Tibial artery (tissue), 4 donors: ENCODE data around the gene ZFY.

Source experiments
- DNase-seq, 2 donors: peaks; one replicate each; pipeline ENCODE4 v3.0.0-alpha.2; 2019
- H3K27ac ChIP-seq, 2 donors: fragments of 200-600 bp; sonication (generic) in 1 of 2; 1 replicate in 1 of 2; 2 replicates in 1 of 2; pipeline ENCODE4 v1.5.1; 2018 to 2019; ENCODE audit warnings: mild to moderate bottlenecking in 1 of 2
- H3K27me3 ChIP-seq, 2 donors: fragments of 200-600 bp; sonication (generic) in 1 of 2; one replicate each; pipeline versions ENCODE4 v1.5.1 to v1.6.0; 2016 to 2019
- H3K36me3 ChIP-seq, 3 donors: fragments of 200-600 bp; sonication (generic) in 2 of 3; one replicate each; pipeline ENCODE4 v1.5.1; 2016 to 2019; ENCODE audit warnings: mild to moderate bottlenecking in 2 of 3
- H3K4me1 ChIP-seq, 4 donors: fragments of 200-600 bp; sonication (generic) in 2 of 4; 1 replicate in 3 of 4; 2 replicates in 1 of 4; pipeline ENCODE4 v1.5.1; 2016 to 2019
- H3K4me3 ChIP-seq, 2 donors: fragments of 200-600 bp; sonication (generic) in 1 of 2; 1 replicate in 1 of 2; 2 replicates in 1 of 2; pipeline ENCODE4 v1.5.1; 2018 to 2019; ENCODE audit warnings: mild to moderate bottlenecking in 2 of 2
- H3K9me3 ChIP-seq, 3 donors: fragments of 200-600 bp; sonication (generic) in 1 of 3; one replicate each; pipeline ENCODE4 v1.5.1; 2016 to 2019
- intact Hi-C: fragments of 100-400 bp; cut with DNase I; formaldehyde crosslinking; loops from one replicate; pipeline ENCODE4 v1.15.0; 2023; ENCODE audit warnings: low total_unique reads
- TF ChIP-seq, protein P1 (sequence below), 2 experiments: fragments of 200-600 bp in 1 of 2; fragments of 450-650 bp in 1 of 2; IDR thresholded peaks; one replicate each; pipeline ENCODE4 v1.5.1; 2017 to 2019; ENCODE audit warnings: antibody characterized with exemption in 2 of 2, mild to moderate bottlenecking in 1 of 2, moderate library complexity in 1 of 2

Gene ZFY

DNA sequence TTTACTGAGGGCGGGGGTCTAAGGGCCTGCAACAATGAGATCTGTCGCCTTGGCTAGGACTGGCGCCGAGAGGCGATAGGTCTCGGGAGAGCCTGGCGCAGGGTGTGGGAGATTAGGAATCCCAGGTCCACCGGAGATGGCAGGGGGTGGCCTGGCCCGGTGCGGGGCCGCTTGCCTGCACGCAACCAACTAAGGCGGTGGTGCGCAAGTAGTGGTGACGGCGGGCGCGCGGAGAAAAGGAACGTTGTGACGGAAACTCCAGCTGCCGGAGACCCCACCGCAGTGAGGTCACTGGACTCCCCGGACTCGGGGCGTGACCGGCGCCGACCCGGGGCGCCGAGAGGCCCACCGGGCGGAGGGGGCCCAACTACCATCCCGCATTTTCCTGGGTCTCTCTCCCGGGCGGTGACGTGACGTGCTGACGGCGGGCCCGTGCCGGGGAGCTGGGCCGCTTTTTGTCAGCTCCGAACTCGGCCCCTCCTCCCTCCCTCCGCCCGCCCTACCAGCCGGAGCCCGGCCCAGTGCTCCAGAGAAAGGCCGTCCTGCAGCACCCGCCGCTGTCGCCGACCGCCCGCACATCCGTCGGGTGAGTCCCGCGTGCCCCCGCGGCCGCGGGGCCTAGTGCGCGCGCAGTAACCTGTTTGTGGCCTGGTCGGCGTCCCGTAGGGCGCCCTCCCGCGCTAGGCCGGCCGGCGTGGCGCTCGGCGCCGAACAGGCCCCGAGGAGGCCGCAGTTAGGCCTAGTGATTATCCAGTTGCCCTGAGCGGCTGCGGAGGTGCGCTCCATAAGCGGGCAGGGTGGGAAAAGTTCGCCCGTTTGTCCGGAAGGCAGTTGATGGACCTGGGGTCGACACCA, at the start of gene ZFY:
ZFY (plus strand) TSS at position 521 of the 855 bp plus-strand sequence. CDS start 18,556 bp downstream, outside the sequence.
- Histone ChIP-seq H3K4me1 (peaks cover 0 to 24% (median 1%) of the 10 kb centered on the region in 4 donors), H3K4me3 (peak within 1 kb of the TSS; percentile 67 to 73), H3K27ac (peak within 1 kb of the TSS; percentile 98 to 100), H3K36me3 (no peaks in the 10 kb centered on the region), H3K27me3 (no peaks in the 10 kb centered on the region), H3K9me3 (no peaks in the 10 kb centered on the region)
- TF ChIP-seq, protein P1, sequence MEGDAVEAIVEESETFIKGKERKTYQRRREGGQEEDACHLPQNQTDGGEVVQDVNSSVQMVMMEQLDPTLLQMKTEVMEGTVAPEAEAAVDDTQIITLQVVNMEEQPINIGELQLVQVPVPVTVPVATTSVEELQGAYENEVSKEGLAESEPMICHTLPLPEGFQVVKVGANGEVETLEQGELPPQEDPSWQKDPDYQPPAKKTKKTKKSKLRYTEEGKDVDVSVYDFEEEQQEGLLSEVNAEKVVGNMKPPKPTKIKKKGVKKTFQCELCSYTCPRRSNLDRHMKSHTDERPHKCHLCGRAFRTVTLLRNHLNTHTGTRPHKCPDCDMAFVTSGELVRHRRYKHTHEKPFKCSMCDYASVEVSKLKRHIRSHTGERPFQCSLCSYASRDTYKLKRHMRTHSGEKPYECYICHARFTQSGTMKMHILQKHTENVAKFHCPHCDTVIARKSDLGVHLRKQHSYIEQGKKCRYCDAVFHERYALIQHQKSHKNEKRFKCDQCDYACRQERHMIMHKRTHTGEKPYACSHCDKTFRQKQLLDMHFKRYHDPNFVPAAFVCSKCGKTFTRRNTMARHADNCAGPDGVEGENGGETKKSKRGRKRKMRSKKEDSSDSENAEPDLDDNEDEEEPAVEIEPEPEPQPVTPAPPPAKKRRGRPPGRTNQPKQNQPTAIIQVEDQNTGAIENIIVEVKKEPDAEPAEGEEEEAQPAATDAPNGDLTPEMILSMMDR (IDR thresholded peaks at IDR 0.05), result no peak
- intact Hi-C loops, result no loop called here
- peak; percentile 32 to 76 for DNase-seq

DNA sequence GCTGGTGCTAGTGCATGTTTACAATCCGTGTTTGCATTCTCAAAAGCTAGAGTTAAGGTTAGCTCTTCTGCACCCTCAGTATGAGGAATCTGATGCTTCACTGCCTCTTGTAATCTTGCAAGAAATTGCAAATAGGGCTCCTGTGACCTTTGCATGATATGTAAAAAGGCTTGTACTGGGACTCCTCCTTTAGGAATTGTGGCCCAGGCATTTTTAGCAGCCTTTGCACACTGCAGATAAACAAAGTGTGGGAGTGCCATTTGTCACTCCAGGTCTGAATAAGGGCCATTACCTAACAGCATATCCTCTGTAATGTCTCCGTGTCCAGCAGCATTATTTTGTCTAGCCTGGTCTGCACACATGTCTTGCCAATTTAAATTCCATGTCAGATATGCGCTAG, 49.3 kb upstream of the ZFY start:
- intact Hi-C loops, result no loop called here
- H3K36me3 ChIP-seq, result no peaks in the 10 kb centered on the region
- DNase-seq, result no peak

DNA sequence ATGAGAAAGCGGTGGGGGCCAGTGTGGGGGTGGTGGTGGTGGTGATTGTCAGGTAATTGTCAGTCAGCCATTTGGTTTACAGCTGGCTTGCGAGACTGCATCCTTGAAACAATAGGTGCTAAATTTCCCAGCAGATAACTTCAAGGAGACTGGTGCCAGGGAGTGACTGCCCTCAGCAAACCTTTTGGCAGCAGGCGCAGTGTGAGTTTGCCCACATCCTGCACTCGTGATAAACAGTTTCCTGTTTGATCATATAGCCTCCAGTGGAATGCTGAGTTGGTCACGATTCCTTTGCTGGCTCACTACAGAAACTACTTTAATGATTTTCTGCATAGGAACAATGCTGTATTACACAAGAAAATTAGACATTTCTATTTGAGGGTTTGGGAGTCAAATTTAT, 47.8 kb upstream of the ZFY start:
- no peak for DNase-seq
- intact Hi-C loops, result no loop called here
- Histone ChIP-seq H3K4me1 (no peaks in the 10 kb centered on the region), H3K27ac (no peak overlapping the region), H3K27me3 (no peaks in the 10 kb centered on the region), H3K4me3 (no peak overlapping the region), H3K9me3 (no peaks in the 10 kb centered on the region), H3K36me3 (no peaks in the 10 kb centered on the region)
- TF ChIP-seq, protein P1 (IDR thresholded peaks at IDR 0.05), result no peak

More for the DNA sequence above, 49.3 kb upstream of the ZFY start:
- no peak overlapping the region for H3K4me3 ChIP-seq
- H3K27ac ChIP-seq, result no peak overlapping the region
- no peaks in the 10 kb centered on the region for H3K9me3 ChIP-seq
- no peaks in the 10 kb centered on the region for H3K4me1 ChIP-seq
- H3K27me3 ChIP-seq, result no peaks in the 10 kb centered on the region
- TF ChIP-seq, protein P1 (IDR thresholded peaks at IDR 0.05), result no peak

DNA sequence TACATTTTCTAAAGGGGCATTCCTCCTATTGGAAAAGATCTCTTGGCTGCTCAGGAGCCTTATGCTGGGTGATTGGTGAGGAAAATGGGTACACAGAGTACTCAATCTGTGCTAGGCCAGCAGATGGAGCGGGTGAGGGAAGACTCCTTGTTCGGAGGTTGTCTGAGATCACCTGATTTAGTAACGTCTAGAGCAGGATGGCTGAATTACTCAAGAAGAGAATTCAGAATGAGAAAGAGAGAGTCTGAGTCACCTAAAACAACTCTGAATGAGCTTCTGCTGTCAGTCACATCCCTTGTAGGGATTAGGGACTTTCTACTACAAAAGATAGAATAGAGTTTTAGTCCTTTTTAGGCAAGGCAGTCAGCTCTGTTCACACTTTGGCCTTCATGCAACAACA, 47.2 kb upstream of the ZFY start:
- intact Hi-C loops, result no loop called here
- DNase-seq, result no peak
- H3K27me3 ChIP-seq, result no peaks in the 10 kb centered on the region
- H3K4me1 ChIP-seq, result no peaks in the 10 kb centered on the region
- TF ChIP-seq, protein P1 (IDR thresholded peaks at IDR 0.05), result no peak
- no peaks in the 10 kb centered on the region for H3K36me3 ChIP-seq
- H3K4me3 ChIP-seq, result no peak overlapping the region
- no peaks in the 10 kb centered on the region for H3K9me3 ChIP-seq
- H3K27ac ChIP-seq, result no peak overlapping the region

DNA sequence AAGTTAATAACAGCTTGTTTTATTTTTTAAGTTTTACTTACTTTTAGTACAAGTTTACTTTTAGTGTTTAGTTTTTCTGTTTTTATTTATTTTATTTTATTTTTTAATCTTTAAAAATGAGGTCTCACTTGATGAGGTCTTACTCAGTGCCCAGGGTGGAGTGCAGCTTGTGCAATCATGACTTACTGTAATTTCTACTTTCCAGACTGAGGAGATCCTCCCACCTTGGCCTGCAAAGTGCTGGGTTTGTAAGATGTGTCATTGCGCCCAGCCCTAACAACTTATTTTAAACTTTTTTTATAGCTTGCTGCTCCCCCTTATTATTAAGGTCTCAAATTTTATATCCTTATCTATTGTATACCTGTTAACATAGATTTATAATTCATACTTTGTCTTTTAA, 41.7 kb upstream of the ZFY start:
- no peaks in the 10 kb centered on the region for H3K4me1 ChIP-seq
- H3K27me3 ChIP-seq, result no peaks in the 10 kb centered on the region
- H3K9me3 ChIP-seq, result no peaks in the 10 kb centered on the region
- H3K4me3 ChIP-seq, result no peak overlapping the region
- intact Hi-C loops, result no loop called here
- no peaks in the 10 kb centered on the region for H3K36me3 ChIP-seq
- TF ChIP-seq, protein P1 (IDR thresholded peaks at IDR 0.05), result no peak
- DNase-seq, result no peak
- no peak overlapping the region for H3K27ac ChIP-seq
